SK-N-SH (cell line): Measurements from ENCODE around the gene RBMS3. TPM values are rescaled to one million over a fixed set of nuclear protein-coding genes. Genes with fewer than 3 reads are reported as not detected.

ENCODE experiments used
- CTCF ChIA-PET: fragments of 300-600, 350-600 bp; formaldehyde crosslinking; extraction: SDS; loops from one replicate; lab custom pipeline; 2021; lab: Yijun Ruan, JAX
- POLR2A ChIA-PET: fragments of 350-600 bp; sonication (Branson Sonifier 250); formaldehyde crosslinking; extraction: SDS; loops from one replicate; lab custom pipeline; 2020; ENCODE audit warnings: antibody characterized with exemption, inconsistent platforms; lab: Yijun Ruan, JAX
- DNase-seq: peaks from one replicate; pipeline ENCODE4 v3.0.0; 2012
- H2AFZ ChIP-seq: fragments of 200-600 bp; sonication (generic); 2 replicates; pipeline ENCODE4 v1.8.1; 2016; ENCODE audit warnings: antibody characterized with exemption, mild to moderate bottlenecking, low read depth
- H3F3A ChIP-seq: fragments of 200-600 bp; sonication (generic); replicated peaks from 2 replicates; pipeline ENCODE3; 2016; ENCODE audit warnings: antibody characterized with exemption, mild to moderate bottlenecking; ENCODE audit not compliant: insufficient read depth
- H3K27ac ChIP-seq, 2 experiments: fragments of 200-500 bp in 1 of 2; fragments of 200-600 bp in 1 of 2; sonication (Bioruptor generic) in 1 of 2; sonication (generic), shearing (Covaris generic) in 1 of 2; 2 replicates each; pipeline versions ENCODE4 v1.5.1 to v1.6.1; 2014 to 2016; ENCODE audit warnings: low read depth in 2 of 2, inconsistent platforms in 1 of 2, low read length in 1 of 2, mild to moderate bottlenecking in 1 of 2, mixed read lengths in 1 of 2
- H3K27me3 ChIP-seq: fragments of 200-600 bp; sonication (generic), shearing (Covaris generic); 2 replicates; pipeline ENCODE4 v1.6.1; 2016; ENCODE audit warnings: mixed run types; ENCODE audit not compliant: insufficient read depth
- H3K36me3 ChIP-seq, 2 experiments: fragments of 200-500 bp in 1 of 2; fragments of 200-600 bp in 1 of 2; sonication (Bioruptor generic) in 1 of 2; sonication (generic) in 1 of 2; replicated peaks in 1 of 2; 2 replicates each; pipeline versions ENCODE3 to v1.5.1; 2014 to 2016; ENCODE audit warnings: low read length in 1 of 2, mild to moderate bottlenecking in 1 of 2; ENCODE audit not compliant: insufficient read depth in 2 of 2, control insufficient read depth in 1 of 2
- H3K4me1 ChIP-seq, 2 experiments: fragments of 200-500 bp in 1 of 2; fragments of 200-600 bp in 1 of 2; sonication (Bioruptor generic) in 1 of 2; sonication (generic), shearing (Covaris generic) in 1 of 2; 2 replicates each; pipeline versions ENCODE4 v1.5.1 to v1.6.1; 2014 to 2016; ENCODE audit warnings: low read depth in 1 of 2, low read length in 1 of 2, mixed run types in 1 of 2; ENCODE audit not compliant: insufficient read depth in 2 of 2, control insufficient read depth in 1 of 2
- H3K4me2 ChIP-seq: fragments of 200-600 bp; sonication (generic), shearing (Covaris generic); 2 replicates; pipeline ENCODE4 v1.6.1; 2017; ENCODE audit warnings: mixed run types
- H3K4me3 ChIP-seq, 2 experiments: fragments of 200-500 bp in 1 of 2; fragments of 200-600 bp in 1 of 2; sonication (Bioruptor generic) in 1 of 2; sonication (generic), shearing (Covaris generic) in 1 of 2; 2 replicates each; pipeline versions ENCODE4 v1.5.1 to v1.8.1; 2014 to 2016; ENCODE audit warnings: low read depth in 2 of 2, inconsistent platforms in 1 of 2, low read length in 1 of 2, mild to moderate bottlenecking in 1 of 2, mixed read lengths in 1 of 2, moderate library complexity in 1 of 2
- H3K79me2 ChIP-seq: fragments of 200-600 bp; sonication (generic); 2 replicates; pipeline ENCODE4 v1.8.1; 2017; ENCODE audit warnings: mild to moderate bottlenecking; ENCODE audit not compliant: insufficient read depth
- H3K9ac ChIP-seq: fragments of 200-600 bp; sonication (generic); 2 replicates; pipeline ENCODE4 v1.6.1; 2017; ENCODE audit warnings: mixed run types
- H3K9me2 ChIP-seq: fragments of 200-600 bp; sonication (generic); 2 replicates; pipeline ENCODE4 v1.6.1; 2017; ENCODE audit warnings: mixed run types
- H3K9me3 ChIP-seq: fragments of 200-600 bp; sonication (generic); 2 replicates; pipeline ENCODE4 v1.6.1; 2017; ENCODE audit warnings: mixed run types, mild to moderate bottlenecking, moderate library complexity
- H4K20me1 ChIP-seq: fragments of 200-600 bp; sonication (generic); 2 replicates; pipeline ENCODE4 v1.6.1; 2017; ENCODE audit warnings: mild to moderate bottlenecking, mixed run types; ENCODE audit not compliant: insufficient read depth
- FOSL2 ChIP-seq: IDR thresholded peaks from 2 replicates; pipeline ENCODE4 v1.4.0; 2012; ENCODE audit warnings: low read depth, mild to moderate bottlenecking, moderate library complexity, borderline replicate concordance
- FOXJ3 ChIP-seq: sonication (generic); formaldehyde crosslinking; IDR thresholded peaks from 2 replicates; pipeline ENCODE4 v1.5.1; 2020; ENCODE audit warnings: mild to moderate bottlenecking, missing genetic modification reagents
- FOXM1 ChIP-seq: IDR thresholded peaks from 2 replicates; pipeline ENCODE4 v1.4.0; 2012; ENCODE audit warnings: low read depth, mild to moderate bottlenecking
- GATA2 ChIP-seq: sonication (generic); formaldehyde crosslinking; IDR thresholded peaks from 2 replicates; pipeline ENCODE4 v1.5.0; 2020; ENCODE audit warnings: mild to moderate bottlenecking, missing genetic modification reagents
- MEF2A ChIP-seq: IDR thresholded peaks from 2 replicates; pipeline ENCODE4 v1.4.0; 2012; ENCODE audit warnings: low read depth, borderline replicate concordance
- NRF1 ChIP-seq: IDR thresholded peaks from 2 replicates; pipeline ENCODE4 v1.6.1; 2012; ENCODE audit warnings: low read depth, mild to moderate bottlenecking, low read length
- POLR2AphosphoS5 ChIP-seq: IDR thresholded peaks from 2 replicates; pipeline ENCODE4 v1.6.1; 2012; ENCODE audit warnings: low read depth, low read length
- RAD21 ChIP-seq: IDR thresholded peaks from 2 replicates; pipeline ENCODE4 v1.6.1; 2012; ENCODE audit warnings: mild to moderate bottlenecking, low read length
- RCOR1 ChIP-seq: fragments of 150-350 bp; IDR thresholded peaks from 2 replicates; pipeline ENCODE4 v1.6.1; 2017; ENCODE audit warnings: antibody characterized with exemption, low read length
- RFX5 ChIP-seq: IDR thresholded peaks from 2 replicates; pipeline ENCODE4 v1.6.1; 2012; ENCODE audit warnings: mild to moderate bottlenecking, improper control_type of control experiment, low read length
- RXRA ChIP-seq: IDR thresholded peaks from 2 replicates; pipeline ENCODE4 v1.4.0; 2012; ENCODE audit warnings: low read depth, mild to moderate bottlenecking, borderline replicate concordance
- SIN3A ChIP-seq: IDR thresholded peaks from 2 replicates; pipeline ENCODE4 v1.6.1; 2012; ENCODE audit warnings: low read depth, mild to moderate bottlenecking, low read length, moderate library complexity, borderline replicate concordance
- TCF12 ChIP-seq: IDR thresholded peaks from 2 replicates; pipeline ENCODE4 v1.4.0; 2012
- TEAD4 ChIP-seq: IDR thresholded peaks from 2 replicates; pipeline ENCODE4 v1.4.0; 2012; ENCODE audit warnings: mild to moderate bottlenecking, borderline replicate concordance; ENCODE audit not compliant: insufficient read depth
- YY1 ChIP-seq: IDR thresholded peaks from 2 replicates; pipeline ENCODE4 v1.4.0; 2012; ENCODE audit warnings: low read depth, mild to moderate bottlenecking
- WGBS: methylation state at CpG from one replicate; pipeline ENCODE4 v1.1.6; 2017; ENCODE audit warnings: low lambda C conversion rate; 5-methylcytosine and 5-hydroxymethylcytosine counted together
- polyA plus RNA-seq, 3 experiments: library from polyadenylated mRNA; depleted of rRNA; stranded (reverse); fragments of >200 nt; gene quantifications; 2 replicates each; pipeline ENCODE4 v1.2.3, GENCODE V29; 2012
- TF ChIP-seq, protein P1 (sequence below): fragments of 150-350 bp; IDR thresholded peaks from 2 replicates; pipeline ENCODE4 v1.6.1; 2016; ENCODE audit warnings: mild to moderate bottlenecking, low read depth, low read length
- TF ChIP-seq, protein P2 (sequence below): IDR thresholded peaks from 2 replicates; pipeline ENCODE4 v1.4.0; 2012; ENCODE audit warnings: low read depth

Gene RBMS3
- polyA plus RNA-seq, 1 of the 3 experiments (the other 2 are of a cell fraction) = 8.2 TPM

GRCh38 chr3:29976871-29977270 is 696.0 kb downstream of the RBMS3 start:
- Histone ChIP-seq H3K4me1 (peaks cover 0 to 5% of the 10 kb centered on the region in 2 experiments; a peak in 1 of 4 replicates), H3K79me2 (no peaks in the 10 kb centered on the region), H3K27me3 (no peaks in the 10 kb centered on the region), H3K27ac (no peak overlapping the region), H2AFZ (no peak overlapping the region), H3K36me3 (peaks cover 0 to 12% of the 10 kb centered on the region in 2 experiments), H3K4me2 (no peak overlapping the region), H3K9me3 (no peaks in the 10 kb centered on the region), H3K4me3 (no peak overlapping the region), H4K20me1 (no peaks in the 10 kb centered on the region), H3F3A (peaks cover 5% of the 10 kb centered on the region), H3K9ac (no peak overlapping the region), H3K9me2 (no peaks in the 10 kb centered on the region)
- no peak for DNase-seq
- POLR2A ChIA-PET = no interaction called here
- CTCF ChIA-PET = interaction anchor here (1.4 kb wide), 1 partner anchor 36 kb away, joined by 4 read pairs; no protein-coding TSS in a partner anchor
- TF ChIP-seq POLR2AphosphoS5 (no peak), NRF1 (no peak), RXRA (no peak), FOXM1 (no peak), YY1 (no peak), FOSL2 (no peak), TEAD4 (no peak), RAD21 (no peak)
- WGBS = 95% methylated on average over 5 of the region's 5 CpGs

DNA sequence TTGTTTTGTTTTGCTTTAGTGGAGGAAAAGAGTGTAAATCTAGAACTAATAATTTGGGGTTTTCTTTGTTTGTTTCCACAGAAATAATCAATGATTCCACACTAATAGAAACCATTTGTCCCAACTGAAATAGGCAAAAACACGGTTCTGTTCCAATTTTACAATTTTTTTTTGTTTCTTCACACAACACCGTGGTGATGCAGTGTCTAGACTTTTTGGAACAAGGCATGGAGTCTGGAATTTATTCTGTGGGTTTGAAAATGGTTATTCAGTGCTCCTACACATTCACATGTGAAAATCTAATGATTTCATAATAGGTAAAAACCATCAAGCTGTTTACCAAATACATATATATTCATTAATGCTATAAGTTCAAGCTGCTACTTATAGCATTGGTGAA is 696.5 kb downstream of the RBMS3 start:
- H2AFZ ChIP-seq = no peak overlapping the region
- H3K27ac ChIP-seq = no peak overlapping the region
- ChIA-PET POLR2A (no interaction called here), CTCF (interaction anchor here (1.2 to 1.7 kb wide), 3 partner anchors 9 to 36 kb away, joined by 3 to 4 read pairs (median 4); no protein-coding TSS in a partner anchor)
- no peak overlapping the region for H3K4me3 ChIP-seq
- no peak overlapping the region for H3K4me2 ChIP-seq
- peaks cover 0 to 3% of the 10 kb centered on the region in 2 experiments; a peak in 1 of 4 replicates for H3K4me1 ChIP-seq
- no peak overlapping the region for H3K9ac ChIP-seq
- H3K27me3 ChIP-seq = no peaks in the 10 kb centered on the region
- DNase-seq = no peak
- WGBS = 75% methylated on average over 2 of the region's 2 CpGs
- H3K79me2 ChIP-seq = no peaks in the 10 kb centered on the region
- H3F3A ChIP-seq = peaks cover 5% of the 10 kb centered on the region
- H3K9me2 ChIP-seq = no peaks in the 10 kb centered on the region
- TF ChIP-seq RCOR1 (no peak), GATA2 (CRISPR knock-in tag) (no peak), TCF12 (no peak), RAD21 (no peak), RFX5 (no peak), RXRA (no peak)
- H3K9me3 ChIP-seq = no peaks in the 10 kb centered on the region; the same call in 1 of the 2 replicates
- H4K20me1 ChIP-seq = no peaks in the 10 kb centered on the region
- H3K36me3 ChIP-seq = peaks cover 0 to 12% of the 10 kb centered on the region in 2 experiments

- H3K9ac ChIP-seq = no peak overlapping the region
- peaks cover 0 to 2% of the 10 kb centered on the region in 2 experiments; a peak in 1 of 4 replicates for H3K4me1 ChIP-seq
- no peak overlapping the region for H3K4me2 ChIP-seq
- no peak for DNase-seq
- no peaks in the 10 kb centered on the region; the same call in 1 of the 2 replicates for H3K9me3 ChIP-seq
- H3K27me3 ChIP-seq = no peaks in the 10 kb centered on the region
- H2AFZ ChIP-seq = no peak overlapping the region
- peaks cover 5% of the 10 kb centered on the region for H3F3A ChIP-seq
- no peak overlapping the region for H3K4me3 ChIP-seq
- ChIA-PET CTCF (interaction anchor here (1.2 to 1.7 kb wide), 3 partner anchors 10 to 1062 kb away, joined by 3 to 4 read pairs (median 4); no protein-coding TSS in a partner anchor), POLR2A (no interaction called here)
- no peaks in the 10 kb centered on the region for H4K20me1 ChIP-seq
- H3K27ac ChIP-seq = no peak overlapping the region; a peak in 1 of 4 replicates
- peaks cover 0 to 12% of the 10 kb centered on the region in 2 experiments for H3K36me3 ChIP-seq
- H3K9me2 ChIP-seq = no peaks in the 10 kb centered on the region
- H3K79me2 ChIP-seq = no peaks in the 10 kb centered on the region
- TF ChIP-seq, protein P1, sequence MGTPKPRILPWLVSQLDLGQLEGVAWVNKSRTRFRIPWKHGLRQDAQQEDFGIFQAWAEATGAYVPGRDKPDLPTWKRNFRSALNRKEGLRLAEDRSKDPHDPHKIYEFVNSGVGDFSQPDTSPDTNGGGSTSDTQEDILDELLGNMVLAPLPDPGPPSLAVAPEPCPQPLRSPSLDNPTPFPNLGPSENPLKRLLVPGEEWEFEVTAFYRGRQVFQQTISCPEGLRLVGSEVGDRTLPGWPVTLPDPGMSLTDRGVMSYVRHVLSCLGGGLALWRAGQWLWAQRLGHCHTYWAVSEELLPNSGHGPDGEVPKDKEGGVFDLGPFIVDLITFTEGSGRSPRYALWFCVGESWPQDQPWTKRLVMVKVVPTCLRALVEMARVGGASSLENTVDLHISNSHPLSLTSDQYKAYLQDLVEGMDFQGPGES = no peak
- TF ChIP-seq RAD21 (no peak), POLR2AphosphoS5 (no peak), RCOR1 (no peak), YY1 (no peak), SIN3A (no peak), FOXJ3 (CRISPR knock-in tag) (no peak), TCF12 (no peak), RFX5 (no peak), MEF2A (no peak)
- TF ChIP-seq, protein P2, sequence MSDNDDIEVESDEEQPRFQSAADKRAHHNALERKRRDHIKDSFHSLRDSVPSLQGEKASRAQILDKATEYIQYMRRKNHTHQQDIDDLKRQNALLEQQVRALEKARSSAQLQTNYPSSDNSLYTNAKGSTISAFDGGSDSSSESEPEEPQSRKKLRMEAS = no peak
Observed at GRCh38 chr3:29978036-29978435, 697.2 kb downstream of the RBMS3 start.
